Lower lobe of right lung (tissue), 2 donors: ENCODE measurements around the gene RNF7. TPM values are rescaled to one million over a fixed set of nuclear protein-coding genes. Genes with fewer than 3 reads are reported as not detected.

Experiments
- ATAC-seq, 2 donors: fragments of 200-7000 bp; cut with Tn5 transposase; one replicate each; pipeline ENCODE4 v1.9.1; 2020 to 2022; ENCODE audit warnings: mild to moderate bottlenecking in 2 of 2, moderate library complexity in 2 of 2
- DNase-seq: peaks from one replicate; pipeline ENCODE4 v3.0.0-alpha.2; 2020
- H3K27ac ChIP-seq: fragments of 200-600 bp; one replicate; pipeline ENCODE4 v1.8.0; 2022
- H3K27me3 ChIP-seq: fragments of 200-600 bp; one replicate; pipeline ENCODE4 v1.8.0; 2022; ENCODE audit warnings: low read depth
- H3K36me3 ChIP-seq: fragments of 200-600 bp; one replicate; pipeline ENCODE4 v1.8.0; 2022; ENCODE audit warnings: mild to moderate bottlenecking
- H3K4me1 ChIP-seq: fragments of 200-600 bp; one replicate; pipeline ENCODE4 v1.8.0; 2022
- H3K4me3 ChIP-seq: fragments of 200-600 bp; one replicate; pipeline ENCODE4 v1.8.0; 2022; ENCODE audit warnings: mild to moderate bottlenecking
- H3K9me3 ChIP-seq: fragments of 200-600 bp; one replicate; pipeline ENCODE4 v1.8.0; 2022
- CTCF ChIP-seq: fragments of 200-600 bp; IDR thresholded peaks from one replicate; pipeline ENCODE4 v1.8.0; 2022; ENCODE audit warnings: antibody characterized with exemption, mild to moderate bottlenecking
- intact Hi-C: fragments of 100-400 bp; cut with DNase I; formaldehyde crosslinking; loops from one replicate; pipeline ENCODE4 v1.11.0; 2022
- total RNA-seq: library from RNA; stranded (reverse); fragmentation: NEBNext Ultra II Directional; extraction: Animal tissue kit (Norgen Biotek cat#: 25700); gene quantifications from one replicate; pipeline ENCODE4 v1.2.1, GENCODE V29; 2021
- donor health status: DM: no; HTN: yes; CAD: no; lungs with severe emphysema.

RNF7 gene
- total RNA-seq, 1 donor from 2014 or later, result 69.3 TPM

GRCh38 chr3:141796081-141796888 is 58.2 kb downstream of the RNF7 start:
- DNase-seq (peak; percentile 86), ATAC-seq (peak; percentile 80 to 85)
- H3K4me1 ChIP-seq, result peaks cover 37% of the 10 kb centered on the region
- no peaks in the 10 kb centered on the region for H3K36me3 ChIP-seq
- H3K9me3 ChIP-seq, result no peaks in the 10 kb centered on the region
- intact Hi-C loops, result loop anchor here (5.0 kb wide), 1 partner anchor 129 kb away; no protein-coding TSS in a partner anchor
- H3K27me3 ChIP-seq, result no peaks in the 10 kb centered on the region
- H3K4me3 ChIP-seq, result peak overlapping the region; percentile 41
- TF ChIP-seq CTCF, result no peak
- peak overlapping the region; percentile 87 for H3K27ac ChIP-seq

Other genes starting within 250 kb of the RNF7 start
- not detected for gene GRK7, start 25.1 kb downstream of the RNF7 start, total RNA-seq
- 143 TPM for gene ATP1B3, start 138.3 kb downstream of the RNF7 start, total RNA-seq